ENCODE measurements around the gene TOLLIP. TPM values are rescaled to one million over a fixed set of nuclear protein-coding genes. Genes with fewer than 3 reads are reported as not detected.

Gene TOLLIP
- total RNA-seq, 2 donors from 2014 or later: 46.0 to 46.3 TPM

- H3K4me1 ChIP-seq (ENCODE audit: control insufficient read depth in 1 of 2, low read depth in 2 of 2): no peaks in the 10 kb centered on the region
- no peaks in the 10 kb centered on the region for H3K27me3 ChIP-seq (replicated peaks; ENCODE audit: insufficient read depth)
- H3K36me3 ChIP-seq: no peaks in the 10 kb centered on the region
- no peak for ATAC-seq (ENCODE audit: insufficient number of reproducible peaks, low FRiP score, low read depth)
- H3K9me3 ChIP-seq: no peaks in the 10 kb centered on the region
- DNase-seq (ENCODE audit: low spot score): no peak
- no peak for TF ChIP-seq CTCF (IDR thresholded peaks at IDR 0.05)
- H3K4me3 ChIP-seq: no peak overlapping the region
- no peak overlapping the region for H3K27ac ChIP-seq
Measured at GRCh38 chr11:1235306-1235900, 74.0 kb downstream of the TOLLIP start.

- H3K36me3 ChIP-seq: no peaks in the 10 kb centered on the region
- no peak for DNase-seq (ENCODE audit: low spot score)
- H3K9me3 ChIP-seq: no peaks in the 10 kb centered on the region
- TF ChIP-seq CTCF (IDR thresholded peaks at IDR 0.05): no peak
- H3K4me3 ChIP-seq: no peak overlapping the region
- no peak for ATAC-seq (ENCODE audit: insufficient number of reproducible peaks, low FRiP score, low read depth)
- H3K4me1 ChIP-seq (ENCODE audit: control insufficient read depth in 1 of 2, low read depth in 2 of 2): no peaks in the 10 kb centered on the region
- H3K27me3 ChIP-seq (replicated peaks; ENCODE audit: insufficient read depth): no peaks in the 10 kb centered on the region
- H3K27ac ChIP-seq: no peak overlapping the region
Measured at GRCh38 chr11:1234771-1235305, 74.6 kb downstream of the TOLLIP start.

GRCh38 chr11:1234054-1234720 is 75.2 kb downstream of the TOLLIP start:
- ATAC-seq (ENCODE audit: insufficient number of reproducible peaks, low FRiP score, low read depth) (no peak), DNase-seq (ENCODE audit: low spot score) (no peak)
- no peaks in the 10 kb centered on the region for H3K36me3 ChIP-seq
- no peak overlapping the region for H3K27ac ChIP-seq
- no peak for TF ChIP-seq CTCF (IDR thresholded peaks at IDR 0.05)
- H3K4me3 ChIP-seq: no peak overlapping the region
- no peaks in the 10 kb centered on the region for H3K27me3 ChIP-seq (replicated peaks; ENCODE audit: insufficient read depth)
- H3K9me3 ChIP-seq: no peaks in the 10 kb centered on the region
- H3K4me1 ChIP-seq (ENCODE audit: control insufficient read depth in 1 of 2, low read depth in 2 of 2): no peaks in the 10 kb centered on the region

- no peak for TF ChIP-seq CTCF (IDR thresholded peaks at IDR 0.05)
- Histone ChIP-seq H3K9me3 (no peaks in the 10 kb centered on the region), H3K27ac (no peak overlapping the region), H3K36me3 (no peaks in the 10 kb centered on the region), H3K4me3 (no peak overlapping the region), H3K27me3 (replicated peaks; ENCODE audit: insufficient read depth) (no peaks in the 10 kb centered on the region), H3K4me1 (ENCODE audit: control insufficient read depth in 1 of 2, low read depth in 2 of 2) (no peaks in the 10 kb centered on the region)
- DNase-seq (ENCODE audit: low spot score) (no peak), ATAC-seq (ENCODE audit: insufficient number of reproducible peaks, low FRiP score, low read depth) (no peak)
Measured at GRCh38 chr11:1233351-1234053, 75.9 kb downstream of the TOLLIP start.

GRCh38 chr11:1232883-1233321 is 76.5 kb downstream of the TOLLIP start:
- Histone ChIP-seq H3K27ac (no peak overlapping the region), H3K4me3 (no peak overlapping the region), H3K36me3 (no peaks in the 10 kb centered on the region), H3K27me3 (replicated peaks; ENCODE audit: insufficient read depth) (no peaks in the 10 kb centered on the region), H3K4me1 (ENCODE audit: control insufficient read depth in 1 of 2, low read depth in 2 of 2) (no peaks in the 10 kb centered on the region), H3K9me3 (no peaks in the 10 kb centered on the region)
- ATAC-seq (ENCODE audit: insufficient number of reproducible peaks, low FRiP score, low read depth): no peak
- TF ChIP-seq CTCF (IDR thresholded peaks at IDR 0.05): no peak
- no peak for DNase-seq (ENCODE audit: low spot score)
